Ovary (tissue), 3 donors: ENCODE results near the gene ZMYND8.
"Not testable (repeated sequence)": the region's sequence is repeated elsewhere in the genome, so short reads cannot be mapped to it uniquely, and the experiment has no call there.

ENCODE experiments used
- CTCF ChIP-seq, 3 donors: fragments of 450-650 bp in 2 of 3; fragments of 200-600 bp in 1 of 3; IDR thresholded peaks; one replicate each; pipeline versions ENCODE4 v1.5.1 to v1.8.0; 2016 to 2022; ENCODE audit warnings: antibody characterized with exemption in 3 of 3, mild to moderate bottlenecking in 1 of 3
- EP300 ChIP-seq: sonication (generic); formaldehyde crosslinking; IDR thresholded peaks from one replicate; pipeline ENCODE4 v1.6.1; 2017; ENCODE audit warnings: antibody characterized with exemption
- donor health status: DM: no; HTN: no; CAD: no.

- TF ChIP-seq CTCF (IDR thresholded peaks at IDR 0.05); EP300: not testable (repeated sequence)
Measured at GRCh38 chr20:47385968-47386367, 29.5 kb upstream of the ZMYND8 start.
